Activated CD4-positive, alpha-beta T cell treated with anti-CD3 and anti-CD28 coated beads for 4 hours (primary cell): ENCODE measurements around the gene FMN2.

Experiments used
- DNase-seq, 2 donors: peaks; one replicate each; pipeline ENCODE4 v3.0.0-alpha.2; 2020

Gene FMN2

DNA sequence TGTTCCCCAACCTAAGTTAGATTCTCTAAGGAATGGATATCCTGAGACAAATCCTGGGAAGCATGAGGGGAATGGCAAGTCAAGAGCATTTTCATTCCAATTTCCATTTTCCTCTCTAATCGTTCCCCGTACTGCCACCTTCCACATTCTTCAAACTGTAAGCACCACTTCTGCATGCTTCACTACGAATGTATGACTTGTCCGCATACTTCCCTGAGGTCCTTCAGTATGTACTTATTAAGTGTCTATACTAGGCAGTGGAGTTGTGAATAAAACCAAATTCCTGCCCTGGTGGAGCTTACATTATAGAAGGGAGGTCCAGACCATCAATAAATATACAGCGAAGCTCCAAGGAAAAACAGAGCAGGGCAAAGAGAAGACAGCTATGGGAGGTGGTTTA is 365.5 kb downstream of the FMN2 start:
- no peak for DNase-seq

DNA sequence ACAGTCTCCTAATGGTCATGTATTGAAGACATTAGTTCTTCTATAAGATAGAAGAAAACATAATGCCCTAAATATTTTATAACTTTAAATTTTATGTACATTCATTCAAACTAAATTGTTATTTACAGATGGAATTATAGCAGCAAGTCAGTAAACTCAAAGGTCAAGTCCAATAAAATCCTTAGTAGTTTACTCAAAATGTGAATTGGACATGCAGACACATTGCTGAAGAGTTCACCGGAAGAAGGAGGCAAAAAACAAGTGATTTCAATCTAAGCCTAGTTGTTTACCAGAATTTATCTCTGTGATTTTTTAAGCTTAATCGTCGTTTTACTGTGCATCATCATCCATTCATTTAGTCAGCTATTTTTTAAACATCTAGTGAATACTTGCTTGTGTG is 370.6 kb downstream of the FMN2 start:
- no peak for DNase-seq

DNA sequence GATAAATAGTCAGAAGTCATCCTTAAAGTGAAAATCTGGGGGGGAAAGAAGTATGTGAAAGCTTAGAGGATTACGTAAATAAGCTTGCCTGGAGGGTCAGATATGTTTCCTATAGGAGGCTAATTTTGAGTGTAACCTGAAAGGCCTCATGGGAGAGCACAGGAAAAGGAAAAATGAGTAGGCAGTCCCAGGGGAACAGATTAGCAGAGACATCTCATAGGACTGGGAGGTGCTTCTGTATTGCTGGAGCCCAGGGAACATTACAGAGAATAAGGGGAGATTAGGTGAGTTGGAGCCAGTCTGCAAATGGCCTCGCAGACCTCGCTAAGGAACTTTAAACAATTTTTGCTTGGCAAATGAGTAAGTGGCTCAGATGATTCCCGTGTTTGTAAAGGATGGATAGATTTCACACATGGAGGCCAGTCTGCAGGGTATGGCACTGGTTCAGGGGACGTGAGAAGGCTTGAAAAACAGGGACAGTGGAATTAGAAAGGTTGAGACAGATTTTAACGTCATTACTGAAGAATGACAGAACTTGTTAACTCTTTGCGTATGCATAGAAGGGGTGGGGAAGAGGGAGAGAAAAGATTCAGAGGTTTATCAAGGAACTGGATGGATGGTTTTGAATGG is 371.2 kb downstream of the FMN2 start:
- no peak for DNase-seq

DNA sequence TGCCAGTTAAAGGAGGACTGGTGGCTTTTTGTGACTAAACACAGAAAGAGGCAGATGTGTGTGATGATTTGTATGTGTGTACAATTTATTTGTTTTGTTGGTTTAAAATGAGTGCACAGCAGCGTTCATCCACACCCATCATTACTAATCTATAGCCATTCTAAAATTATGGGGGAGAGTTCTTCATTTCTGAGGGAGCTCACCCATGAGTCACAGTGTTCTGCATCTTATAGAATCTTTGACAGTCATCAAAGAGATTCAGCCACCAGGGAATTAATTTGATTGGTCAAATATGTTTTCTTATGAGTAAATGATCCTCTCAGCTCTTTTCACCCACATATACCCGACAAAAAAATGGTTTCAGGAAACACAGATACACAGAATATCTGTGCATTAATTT is 372.4 kb downstream of the FMN2 start:
- DNase-seq, result no peak

DNA sequence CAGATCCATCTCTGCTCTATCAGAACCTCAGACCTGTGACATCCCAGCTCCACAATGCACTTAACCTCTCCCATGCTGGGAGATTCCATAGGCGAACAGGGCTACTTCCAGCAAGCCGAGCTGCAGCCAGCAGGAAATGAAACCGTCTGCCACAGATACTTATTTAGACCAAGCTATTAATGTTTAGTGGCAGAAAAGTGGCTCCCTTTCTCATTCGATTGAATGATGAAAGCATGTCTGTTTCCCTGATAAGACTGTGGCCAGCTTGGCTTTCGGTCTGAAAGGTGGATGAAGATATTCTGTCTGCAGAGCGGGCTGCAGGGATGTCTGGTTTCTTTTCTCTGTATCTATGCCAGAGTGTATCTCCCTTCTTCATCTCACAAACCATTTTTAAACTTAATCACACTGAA is 373.9 kb downstream of the FMN2 start:
- no peak for DNase-seq

DNA sequence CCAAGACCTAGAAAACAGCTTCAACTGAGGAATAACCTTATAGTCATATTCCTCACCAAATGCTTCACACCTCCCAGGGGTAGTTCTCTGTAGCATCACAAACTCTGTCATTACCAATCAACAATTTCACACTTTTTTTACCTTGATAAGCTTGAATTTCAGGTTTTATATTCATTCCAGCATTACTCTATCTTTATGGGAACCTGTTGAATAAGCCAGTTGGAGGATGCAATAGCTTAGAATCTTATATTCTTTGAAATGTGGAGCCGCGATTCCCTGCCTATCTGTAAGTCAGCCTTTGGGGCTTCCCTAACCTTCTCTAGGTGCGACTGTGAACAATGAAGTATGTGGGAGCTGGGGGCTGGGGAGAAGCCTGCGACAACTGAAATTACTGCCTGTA is 374.8 kb downstream of the FMN2 start:
- no peak for DNase-seq

DNA sequence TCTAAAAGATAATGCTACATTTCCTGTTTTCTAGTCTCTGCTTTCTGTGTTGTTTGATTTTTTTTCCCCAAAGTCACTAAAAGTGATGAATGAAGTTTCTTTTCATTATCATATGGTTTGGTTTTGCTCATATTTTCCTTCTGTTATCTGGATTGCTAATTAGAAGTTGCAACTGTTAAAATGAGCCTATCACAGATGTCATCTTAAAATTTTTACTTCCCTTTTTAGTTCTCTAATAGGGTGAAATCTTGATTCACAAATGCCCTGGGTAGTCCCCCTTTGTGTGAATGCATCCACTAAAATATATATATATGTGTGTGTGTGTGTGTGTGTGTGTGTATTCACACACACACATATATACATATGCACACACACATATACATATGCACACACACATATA is 376.2 kb downstream of the FMN2 start:
- DNase-seq, result no peak

DNA sequence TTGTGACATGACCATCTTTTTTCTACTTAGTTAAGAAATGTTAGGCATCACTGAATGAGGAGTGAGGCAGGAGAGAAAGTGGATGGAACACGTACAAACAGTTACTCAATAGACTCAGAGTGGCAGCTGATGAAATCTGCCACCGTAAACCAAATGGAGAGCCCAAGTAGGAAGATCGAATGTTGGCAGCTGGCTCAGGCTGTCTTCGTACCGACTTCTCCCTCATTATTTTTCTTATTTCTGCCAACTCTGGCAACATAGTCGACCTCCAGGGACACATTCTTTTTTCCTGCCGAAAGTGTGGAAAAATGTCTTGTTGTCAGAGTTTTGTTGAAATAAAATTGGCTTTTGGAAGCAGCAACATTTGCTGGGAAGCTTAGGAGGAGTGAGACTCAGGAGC is 377.0 kb downstream of the FMN2 start:
- DNase-seq, result no peak

DNA sequence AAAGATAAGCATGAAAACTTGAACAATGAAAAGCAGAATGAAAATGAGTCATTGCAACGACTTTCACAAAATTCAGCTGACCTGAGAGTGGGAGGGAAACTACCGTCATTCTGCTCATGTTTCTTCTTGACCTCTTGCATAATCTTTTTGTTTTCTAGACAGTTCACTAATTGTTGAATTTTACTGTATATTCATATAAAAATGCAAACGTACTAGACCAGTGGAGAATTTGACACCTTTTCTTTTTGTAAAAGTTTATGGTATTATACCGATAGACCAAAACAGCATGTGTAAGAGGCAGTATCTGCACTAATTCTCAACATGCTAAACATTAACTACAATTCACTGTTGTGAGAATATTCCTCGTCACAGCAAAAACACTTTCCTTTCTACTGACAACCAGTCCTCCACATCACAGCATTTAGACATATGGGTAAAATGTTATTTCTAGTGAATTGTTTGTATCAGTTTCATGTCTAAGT is 382.5 kb downstream of the FMN2 start:
- DNase-seq, result no peak

DNA sequence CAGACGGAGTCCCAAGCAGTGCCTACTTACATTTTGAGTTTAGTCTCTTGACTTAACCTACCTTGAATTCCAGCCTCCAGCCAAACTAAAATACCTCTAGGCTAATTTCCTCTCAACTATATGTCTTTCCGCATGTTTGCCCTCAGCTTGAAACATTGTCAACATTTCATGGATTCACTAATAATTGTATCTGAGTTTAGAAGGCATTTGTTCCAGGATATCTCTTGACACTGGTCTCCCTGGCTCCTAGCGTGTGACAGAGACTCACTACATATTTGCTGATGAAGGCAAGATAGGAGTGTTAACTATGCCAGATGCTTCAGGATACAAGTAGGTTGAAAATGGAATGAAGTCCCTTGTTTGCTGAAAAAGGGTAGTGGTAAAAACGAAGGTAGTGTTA is 384.1 kb downstream of the FMN2 start:
- DNase-seq, result no peak

DNA sequence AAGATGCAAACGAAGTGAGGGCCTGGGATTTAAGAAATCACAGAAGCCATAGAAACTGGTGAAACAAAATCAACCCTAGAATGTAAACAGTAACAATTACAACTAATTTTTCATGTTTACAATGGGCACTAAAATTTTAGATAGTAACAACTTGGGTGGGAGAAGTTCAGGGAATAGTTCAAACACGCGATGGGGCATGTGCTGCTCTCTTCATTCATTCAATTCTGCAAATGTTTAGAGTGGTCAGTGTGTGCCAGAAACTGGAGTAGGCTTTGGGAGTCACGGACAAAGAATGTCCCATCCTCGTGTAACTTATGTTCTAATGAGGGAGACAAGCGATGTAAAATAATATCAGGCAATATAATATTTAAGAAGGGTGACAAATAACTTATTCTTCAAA is 386.9 kb downstream of the FMN2 start:
- no peak for DNase-seq

DNA sequence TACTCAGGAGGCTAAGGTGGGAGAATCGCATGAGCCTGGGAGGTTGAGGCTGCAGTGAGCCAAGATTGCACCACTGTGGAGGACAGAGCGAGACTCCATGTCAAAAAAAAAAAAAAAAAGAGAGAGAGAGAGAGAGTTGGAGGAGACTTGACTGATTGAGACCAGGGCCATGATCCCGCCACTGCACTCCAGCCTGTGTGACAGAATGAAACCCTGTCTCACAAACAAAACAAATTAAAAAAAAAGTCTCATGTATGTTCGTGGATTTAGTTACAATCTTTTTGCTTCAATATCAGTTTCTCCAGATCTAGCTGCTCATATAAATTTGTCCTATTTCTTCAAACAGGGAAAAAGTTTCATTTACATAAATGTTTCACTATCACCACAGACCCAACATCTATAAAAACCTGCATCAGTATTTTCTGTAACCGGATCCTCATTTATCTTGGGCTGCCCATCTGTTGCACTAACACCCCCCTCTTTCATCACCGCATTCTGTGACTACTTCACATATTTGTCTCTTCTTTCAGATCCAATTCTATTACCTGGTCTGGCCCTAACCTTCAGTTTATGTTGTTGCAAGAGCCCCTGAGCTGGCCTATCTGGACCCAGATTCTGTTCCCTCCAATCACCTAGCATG is 393.2 kb downstream of the FMN2 start:
- no peak for DNase-seq

DNA sequence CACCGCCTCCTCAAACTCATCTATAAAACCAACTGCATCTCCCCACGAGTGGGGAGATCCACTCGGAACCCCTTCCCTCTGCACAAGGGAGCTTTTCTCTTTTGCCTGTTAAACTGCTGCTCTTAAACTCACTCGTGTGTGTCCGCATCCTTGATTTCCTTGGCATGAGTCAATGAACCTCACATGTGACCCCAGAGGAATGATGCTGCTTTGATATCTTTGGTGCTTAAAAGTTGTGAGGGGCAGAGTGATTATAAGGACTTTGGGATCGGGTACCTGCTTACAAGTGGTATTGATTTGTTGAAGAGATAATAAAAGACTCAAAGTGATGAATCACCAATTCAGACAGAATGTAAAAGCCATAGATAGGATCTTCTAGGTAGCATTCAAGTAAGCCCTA is 394.9 kb downstream of the FMN2 start:
- no peak for DNase-seq

DNA sequence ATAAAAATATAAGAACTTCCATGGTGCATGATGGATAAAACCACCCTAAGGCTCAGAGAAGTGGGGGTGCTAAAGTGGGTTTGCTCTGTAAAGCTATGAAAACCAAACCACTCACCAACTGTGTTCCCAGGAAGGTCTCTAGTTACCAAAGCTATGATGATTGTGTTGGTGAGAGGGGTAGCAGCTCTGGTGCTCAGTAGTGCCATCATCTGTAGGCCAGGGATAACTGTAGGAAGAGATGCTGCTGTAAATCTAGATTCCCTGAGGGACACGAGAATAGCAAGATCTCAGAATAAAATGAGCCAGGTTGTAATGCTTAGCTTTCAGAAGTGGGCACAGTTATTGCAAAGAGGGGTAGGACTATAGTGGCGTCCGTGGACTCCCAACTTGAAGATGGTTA is 395.8 kb downstream of the FMN2 start:
- DNase-seq, result no peak

DNA sequence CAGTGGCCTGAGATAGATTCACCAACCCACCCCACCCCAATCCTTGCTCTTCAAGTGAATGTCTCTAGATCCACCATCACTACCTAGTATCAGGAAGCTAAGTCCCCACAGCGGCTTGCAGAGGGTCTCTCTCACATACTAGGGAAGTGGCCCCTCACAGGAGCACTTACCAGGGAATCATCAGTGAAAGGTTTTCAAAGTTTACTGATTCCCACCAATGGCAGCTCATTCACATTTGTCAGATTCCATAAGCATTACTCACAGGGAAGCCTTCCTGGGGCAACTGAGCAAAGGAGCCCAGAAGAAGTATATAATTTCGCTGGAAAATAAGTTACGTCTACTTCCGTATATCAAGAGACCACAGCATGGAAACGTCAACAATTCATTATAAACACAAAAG is 399.5 kb downstream of the FMN2 start:
- no peak for DNase-seq

DNA sequence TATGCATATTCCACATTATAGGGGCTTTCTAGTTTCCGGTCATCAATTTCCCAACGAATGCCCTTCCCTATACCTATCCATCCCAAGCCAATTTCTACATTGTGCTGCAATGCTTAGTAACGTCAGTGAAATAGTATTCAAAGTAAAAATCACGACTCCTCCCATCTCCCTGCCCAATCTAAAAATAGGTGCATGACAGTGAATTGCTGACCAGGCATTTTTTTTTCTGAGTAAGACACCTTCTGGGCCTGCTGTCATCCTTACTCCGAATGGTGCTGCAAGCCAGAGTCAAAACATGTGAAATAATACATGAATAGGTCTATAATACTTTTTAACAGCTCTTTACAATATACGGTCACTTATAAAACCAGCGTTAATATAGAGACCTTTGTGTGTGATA is 400.1 kb downstream of the FMN2 start:
- no peak for DNase-seq

DNA sequence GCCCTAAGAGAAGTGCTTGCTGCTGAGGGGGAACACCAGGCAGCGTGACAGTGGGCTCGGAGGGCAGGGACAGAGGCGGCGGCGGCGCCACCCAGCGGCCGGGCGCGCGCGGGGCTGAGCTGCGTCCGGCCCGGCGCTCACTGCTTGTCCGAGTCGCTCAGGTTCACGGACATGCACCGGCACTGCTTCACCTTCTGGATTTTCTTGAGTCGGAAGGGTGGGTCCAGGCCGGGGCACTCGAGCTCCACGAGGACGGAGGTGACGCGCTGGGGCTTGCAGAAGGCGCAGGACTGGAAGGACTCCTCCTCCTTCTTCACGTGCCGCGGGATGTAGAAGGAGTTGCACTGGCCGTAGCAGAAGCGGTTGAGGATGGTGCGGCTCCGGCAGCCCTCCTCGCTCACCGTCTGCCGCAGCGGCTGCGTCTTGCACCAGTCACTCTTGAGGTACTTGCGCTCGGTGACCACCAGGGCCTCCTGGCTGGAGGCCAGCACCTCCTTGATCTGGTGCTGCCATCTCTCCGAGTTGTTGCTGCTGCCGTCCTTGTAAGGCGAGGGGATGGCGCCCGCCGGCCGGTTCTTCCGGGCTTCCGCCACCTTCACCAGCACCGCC is 401.3 kb downstream of the FMN2 start:
- DNase-seq, result no peak

DNA sequence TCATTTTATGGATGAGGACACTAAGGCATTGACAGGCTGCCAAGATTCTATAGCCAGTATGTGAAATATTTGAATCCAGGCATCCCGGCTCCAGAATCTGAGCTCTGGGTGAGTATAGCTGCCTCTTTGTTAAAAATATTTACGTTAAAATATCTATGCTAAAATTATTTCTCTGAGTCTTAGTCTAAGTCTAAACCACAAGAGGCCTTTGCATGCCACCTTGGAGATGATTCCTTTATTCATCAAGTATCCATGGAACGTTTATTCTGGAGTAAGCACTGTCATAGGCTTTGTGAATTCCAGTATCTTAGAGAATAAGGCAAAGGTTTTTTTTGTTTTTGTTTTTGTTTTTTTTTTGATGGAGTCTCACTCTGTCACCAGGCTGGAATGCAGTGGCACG is 403.9 kb downstream of the FMN2 start:
- no peak for DNase-seq

DNA sequence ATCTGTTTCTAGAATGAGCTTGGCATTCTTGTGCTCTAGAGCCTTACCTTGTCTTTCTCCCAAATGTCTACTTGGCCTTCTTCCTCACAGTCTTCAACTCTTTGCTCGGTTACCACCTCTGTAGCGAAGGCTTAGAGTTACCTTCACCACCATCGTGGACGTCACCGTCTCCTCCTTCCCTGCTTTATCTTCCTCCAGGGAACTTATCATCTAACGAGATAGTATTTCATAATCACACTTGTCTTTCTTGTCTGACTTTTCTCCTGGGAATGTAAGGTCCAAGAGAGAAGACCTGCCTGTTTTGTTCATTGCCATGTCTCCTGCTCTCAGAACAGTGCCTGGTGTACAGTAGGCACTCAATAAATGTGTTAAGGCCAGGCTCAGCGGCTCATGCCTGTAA is 404.7 kb downstream of the FMN2 start:
- DNase-seq, result no peak

DNA sequence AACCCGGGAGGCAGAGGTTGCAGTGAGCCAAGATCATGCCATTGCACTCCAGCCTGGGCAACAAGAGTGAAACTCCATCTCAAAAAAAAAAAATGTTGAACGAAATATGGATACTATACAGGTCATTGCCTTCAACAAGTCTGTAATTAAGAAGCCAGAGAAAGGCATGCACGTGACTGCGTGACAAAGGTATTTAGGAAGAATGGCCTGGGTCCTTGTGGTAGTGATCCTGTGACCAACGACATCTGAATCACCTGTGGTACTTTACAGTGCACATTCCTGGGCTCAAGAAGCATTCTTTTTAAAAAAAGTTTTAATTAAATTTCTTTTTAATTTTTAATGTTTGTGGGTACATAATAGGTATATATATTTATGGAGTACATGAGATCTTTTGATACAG is 405.3 kb downstream of the FMN2 start:
- DNase-seq, result no peak

DNA sequence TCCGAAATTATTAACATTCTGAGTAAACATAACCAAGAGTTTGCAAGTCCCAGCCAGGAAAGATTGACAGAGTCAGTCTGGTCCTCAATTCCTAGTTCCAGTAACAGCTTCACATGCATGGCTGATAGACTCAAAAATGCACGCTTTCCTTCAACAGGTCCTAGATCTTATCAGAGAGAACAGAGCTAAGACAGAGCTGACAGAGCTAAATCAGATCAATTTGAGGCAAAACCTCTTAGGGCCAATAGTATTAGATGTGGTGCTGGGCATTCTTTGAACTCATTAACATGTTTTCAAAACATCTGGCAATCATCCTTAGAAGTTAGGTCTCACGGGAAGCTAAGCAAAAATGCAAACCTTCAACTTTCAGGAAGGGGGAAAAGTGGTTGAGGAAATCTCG is 406.2 kb downstream of the FMN2 start:
- DNase-seq, result no peak

DNA sequence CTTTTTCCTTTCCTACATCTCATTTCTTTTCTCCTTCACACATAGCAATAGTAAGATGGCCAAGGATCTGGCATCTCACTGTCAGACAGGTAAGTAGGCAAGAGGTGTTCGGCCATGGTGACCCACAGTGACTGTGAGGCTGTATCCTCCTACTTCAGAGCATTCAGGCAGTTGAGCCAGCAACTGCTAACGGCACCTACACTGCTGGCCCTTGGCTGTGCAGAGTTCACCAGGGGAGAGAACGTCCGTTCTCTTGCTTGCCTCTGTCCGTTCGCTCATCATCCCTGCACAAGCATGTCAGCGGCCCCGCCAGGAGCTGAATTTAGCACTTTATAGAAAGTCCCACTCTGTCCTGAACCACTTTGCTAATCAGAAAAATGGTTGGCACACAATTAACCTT is 406.7 kb downstream of the FMN2 start:
- no peak for DNase-seq

DNA sequence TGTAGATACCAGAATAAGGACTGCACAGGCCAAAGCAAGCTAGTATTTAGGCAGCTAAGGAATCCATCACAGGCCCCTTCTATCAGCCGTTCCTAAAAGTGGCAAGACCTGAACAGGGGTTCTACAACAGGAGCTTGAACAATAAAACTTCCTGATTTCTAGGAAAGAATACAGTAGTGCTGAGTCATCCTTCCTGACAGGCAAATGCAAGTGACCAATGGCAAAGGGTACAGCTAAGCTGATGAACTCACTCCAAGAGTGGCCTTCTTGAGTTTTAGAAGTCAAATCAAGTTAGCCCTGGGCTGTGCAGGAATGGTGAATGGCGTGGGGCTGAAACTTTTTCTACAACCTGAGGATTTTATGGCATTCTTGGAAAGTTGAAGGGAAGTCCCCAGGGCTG is 407.3 kb downstream of the FMN2 start:
- no peak for DNase-seq

DNA sequence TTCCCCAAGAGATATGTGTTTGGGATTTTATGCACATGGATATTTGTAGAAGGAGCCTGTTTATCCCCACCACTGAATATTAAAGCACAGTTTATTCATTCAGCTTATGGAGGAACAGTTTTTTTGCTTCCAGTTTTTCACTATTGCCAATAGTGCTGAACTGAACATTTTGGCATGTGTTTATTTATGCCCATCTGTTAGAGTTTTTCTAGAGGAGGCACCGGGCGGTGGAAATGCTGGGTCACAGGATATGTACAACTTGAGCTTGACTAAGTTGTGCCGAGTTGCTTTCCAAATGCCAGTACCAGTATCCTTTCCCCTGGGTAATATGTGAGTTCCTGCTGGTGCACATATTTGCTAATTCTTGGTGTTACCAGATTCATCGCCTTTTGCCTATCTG is 409.0 kb downstream of the FMN2 start:
- DNase-seq, result no peak

DNA sequence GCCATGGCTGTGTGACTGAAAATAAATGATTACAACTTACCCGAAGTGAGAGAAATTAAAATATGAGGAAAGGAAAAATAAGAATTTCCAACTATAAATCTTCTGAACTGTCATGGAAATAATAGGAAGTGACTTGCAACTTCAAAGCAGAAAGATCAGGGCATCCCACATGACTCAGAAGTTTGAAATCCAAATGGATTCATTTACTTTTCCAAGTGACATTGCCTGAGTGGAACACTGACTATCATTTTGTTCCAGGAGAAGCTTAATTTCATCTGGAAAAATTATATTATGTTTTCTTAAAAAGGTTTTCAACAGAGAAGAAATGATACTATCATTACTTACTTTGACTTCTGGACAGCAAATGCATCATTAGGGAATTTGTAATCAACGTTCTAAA is 409.4 kb downstream of the FMN2 start:
- no peak for DNase-seq
